ENCODE results near the gene GTF2H4. TPM values are rescaled to one million over a fixed set of nuclear protein-coding genes. Genes with fewer than 3 reads are reported as not detected.
"Not testable (repeated sequence)": the region's sequence is repeated elsewhere in the genome, so short reads cannot be mapped to it uniquely, and the experiment has no call there.

The GTF2H4 gene
- 10 to 100 TPM; 47.0 to 51.3 TPM for total RNA-seq

DNA sequence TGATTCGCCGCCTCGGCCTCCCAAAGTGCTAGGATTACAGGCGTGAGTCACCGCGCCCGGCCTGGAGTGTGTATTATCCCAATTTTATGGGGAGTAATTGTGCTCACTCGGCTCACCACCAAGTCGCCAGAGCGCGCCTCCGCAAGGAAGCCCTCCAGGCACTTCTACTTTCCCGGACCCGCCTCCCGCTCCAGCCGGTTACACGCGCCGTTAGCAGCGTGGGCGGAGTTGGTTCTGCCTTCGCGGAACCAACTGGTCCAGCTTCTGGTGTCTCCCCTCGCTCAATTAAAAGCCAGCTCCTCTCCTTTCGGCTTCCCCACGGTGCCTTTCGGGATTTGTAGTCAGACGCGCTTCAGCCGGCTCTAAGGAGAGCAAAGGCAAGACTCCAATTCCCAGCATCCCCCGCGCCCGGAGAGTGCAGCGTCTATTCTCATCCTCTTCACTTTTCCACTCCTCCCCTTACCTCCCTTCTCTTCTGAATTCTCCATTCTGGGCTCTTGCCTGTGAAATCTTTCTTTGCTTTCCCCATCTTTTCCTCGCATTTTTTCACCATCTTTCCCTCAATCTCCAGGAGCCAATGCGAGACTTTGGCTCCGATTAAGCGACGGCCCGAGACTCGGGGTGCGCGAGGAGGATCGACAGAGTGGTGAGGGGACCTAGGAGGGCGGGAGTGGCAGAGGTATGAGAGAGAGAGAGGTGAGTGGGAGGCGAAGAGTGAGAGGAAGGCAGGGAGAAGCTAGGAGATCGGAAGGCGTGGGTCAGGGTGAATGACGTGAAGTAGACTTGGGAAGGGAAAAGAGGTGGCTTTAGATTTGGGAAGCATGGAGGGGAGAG is at the start of gene GTF2H4:
Gene GTF2H4, plus strand, starts transcription at position 450 of the 834 bp plus-strand sequence.
- CTCF ChIA-PET = interaction anchor here (0.6 to 2.2 kb wide), 5 partner anchors 29 to 179 kb away, joined by 3 to 5 read pairs (median 3); no protein-coding TSS in a partner anchor
- POLR2A ChIA-PET = interaction anchor here (0.7 kb wide), 1 partner anchor 8 kb away, joined by 3 read pairs; no protein-coding TSS in a partner anchor

DNA sequence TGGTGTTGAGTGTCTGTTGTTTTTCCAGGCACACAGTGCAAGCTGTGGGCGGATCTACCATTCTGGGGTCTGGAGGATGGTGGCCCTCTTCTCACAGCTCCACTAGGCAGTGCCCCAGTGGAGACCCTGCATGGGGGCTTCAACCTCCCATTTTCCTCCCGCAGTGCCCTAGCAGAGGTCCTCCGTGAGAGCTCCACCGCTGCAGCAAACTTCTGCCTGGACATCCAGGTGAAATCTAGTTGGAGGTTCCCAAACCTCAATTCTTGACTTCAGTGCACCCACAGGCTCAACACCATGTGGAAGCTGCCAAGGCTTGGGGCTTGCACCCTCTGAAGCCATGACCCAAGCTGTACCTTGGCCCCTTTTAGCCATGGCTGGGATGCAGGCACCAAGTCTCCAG is 48.3 kb upstream of the GTF2H4 start:
- CTCF ChIA-PET, POLR2A ChIA-PET: not testable (repeated sequence)

DNA sequence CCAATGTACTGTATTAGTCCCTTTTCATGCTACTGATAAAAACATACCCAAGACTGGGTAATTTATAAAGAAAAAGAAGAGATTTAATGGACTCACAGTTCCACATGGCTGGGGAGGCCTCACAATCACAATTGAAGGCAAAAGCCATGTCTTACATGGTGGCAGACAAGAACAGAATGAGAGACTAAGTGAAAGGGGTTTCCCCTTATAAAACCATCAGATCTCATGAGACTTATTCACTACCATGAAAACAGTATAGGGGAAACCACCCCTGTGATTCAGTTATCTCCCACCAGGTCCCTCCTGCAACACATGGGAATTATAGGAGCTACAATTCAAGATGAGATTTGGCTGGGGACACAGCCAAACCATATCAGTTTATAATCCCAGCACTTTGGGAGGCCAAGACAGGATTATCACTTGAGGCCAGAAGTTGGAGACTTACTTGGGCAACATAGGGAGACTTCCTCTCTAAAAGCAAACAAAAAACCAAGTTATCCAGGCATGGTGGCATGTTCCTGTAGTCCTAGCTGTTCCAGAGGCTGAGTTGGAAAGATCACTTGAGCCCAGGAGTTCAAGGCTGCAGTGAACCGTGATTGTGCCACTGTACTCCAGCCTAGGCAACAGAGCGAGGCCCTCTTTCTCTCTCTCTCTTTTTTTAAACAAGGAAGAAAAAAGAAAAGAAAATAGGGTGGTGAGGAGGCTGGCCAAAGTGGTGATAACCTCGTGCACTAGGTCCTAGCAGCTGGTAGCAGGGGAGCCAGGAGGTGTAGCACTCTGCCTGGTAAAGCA is 46.6 kb upstream of the GTF2H4 start:
- ChIA-PET POLR2A (no interaction called here), CTCF (no interaction called here)

DNA sequence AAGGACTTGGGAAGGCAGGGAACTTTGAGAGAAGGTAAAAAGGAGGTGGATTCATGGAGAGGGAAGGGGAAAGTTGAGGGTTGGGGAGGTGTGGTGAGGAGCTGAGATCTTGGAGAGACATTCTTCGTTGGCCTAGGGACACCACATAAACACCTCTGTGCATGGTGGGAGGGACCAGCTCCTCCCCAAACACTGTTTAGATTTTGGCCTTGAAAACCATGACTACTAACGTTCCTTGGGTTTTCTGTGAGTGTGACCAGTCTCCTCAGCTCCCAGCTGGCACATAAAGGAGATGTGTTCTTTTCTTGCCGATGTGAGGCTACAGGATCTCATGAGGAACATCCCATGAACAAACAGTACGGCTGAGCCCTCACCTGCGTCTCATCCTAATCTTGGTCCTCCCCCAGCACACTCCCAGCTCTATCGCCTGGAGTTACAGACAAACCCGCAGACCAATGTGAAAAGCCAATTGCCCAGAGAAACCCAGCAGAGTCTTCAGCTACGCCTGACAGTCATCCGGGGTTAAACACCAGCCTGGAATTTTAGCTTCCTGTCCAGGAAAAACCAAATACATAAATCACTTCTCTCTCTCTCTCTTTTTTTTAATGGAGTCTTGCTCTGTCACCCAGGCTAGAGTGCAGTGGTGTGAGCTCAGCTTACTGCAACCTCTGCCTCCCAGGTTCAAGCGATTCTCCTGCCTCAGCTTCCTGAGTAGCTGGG is 45.7 kb upstream of the GTF2H4 start:
- ChIA-PET POLR2A (no interaction called here), CTCF (interaction anchor here (1.1 kb wide), 1 partner anchor 16 kb away, joined by 3 read pairs; no protein-coding TSS in a partner anchor)

DNA sequence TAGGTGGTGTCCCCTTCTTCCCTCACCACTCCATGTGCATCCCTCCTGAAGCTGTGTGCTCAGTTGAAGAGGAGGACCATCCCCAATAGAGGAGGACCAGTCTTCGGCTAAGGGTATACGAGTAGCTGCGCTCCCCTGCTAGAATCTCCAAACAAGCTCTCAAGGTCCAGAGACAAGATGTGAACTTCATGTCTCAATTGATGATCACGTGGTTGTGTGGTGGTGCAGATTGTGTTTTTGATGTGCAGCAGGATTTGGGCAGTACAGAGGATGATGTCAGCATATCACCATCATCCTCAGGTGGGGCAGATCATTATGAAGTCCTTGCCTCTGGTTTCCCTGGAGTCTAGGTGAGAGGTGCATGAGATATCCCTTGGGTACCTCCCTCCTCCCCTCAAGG is 43.7 kb upstream of the GTF2H4 start:
- POLR2A ChIA-PET = interaction anchor here (0.5 kb wide), 1 partner anchor 137 kb away, joined by 5 read pairs; no protein-coding TSS in a partner anchor
- CTCF ChIA-PET = no interaction called here

DNA sequence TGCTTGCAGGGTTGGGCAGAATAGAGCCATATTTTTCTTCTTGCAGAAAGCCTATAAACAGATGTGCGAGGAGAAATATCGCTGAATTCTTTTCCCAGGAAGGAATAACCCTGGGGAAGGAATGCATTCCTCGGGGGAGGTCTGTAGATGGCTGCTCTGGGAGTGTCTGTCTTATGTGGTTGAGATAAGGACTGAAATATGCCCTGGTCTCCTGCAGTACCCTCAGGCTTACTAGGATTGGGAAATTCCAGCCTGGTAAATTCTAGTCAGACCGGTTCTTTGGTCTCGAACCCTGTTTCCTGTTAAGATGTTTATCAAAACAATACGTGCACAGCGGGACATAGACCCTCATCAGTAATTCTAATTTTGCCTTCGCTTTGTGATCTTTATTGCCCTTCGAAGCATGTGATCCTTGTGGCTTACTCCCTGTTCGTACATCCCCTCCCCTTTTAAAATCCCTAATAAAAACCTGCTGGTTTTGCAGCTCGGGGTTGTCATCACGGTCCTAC is 38.7 kb upstream of the GTF2H4 start:
- POLR2A ChIA-PET, CTCF ChIA-PET: not testable (repeated sequence)

DNA sequence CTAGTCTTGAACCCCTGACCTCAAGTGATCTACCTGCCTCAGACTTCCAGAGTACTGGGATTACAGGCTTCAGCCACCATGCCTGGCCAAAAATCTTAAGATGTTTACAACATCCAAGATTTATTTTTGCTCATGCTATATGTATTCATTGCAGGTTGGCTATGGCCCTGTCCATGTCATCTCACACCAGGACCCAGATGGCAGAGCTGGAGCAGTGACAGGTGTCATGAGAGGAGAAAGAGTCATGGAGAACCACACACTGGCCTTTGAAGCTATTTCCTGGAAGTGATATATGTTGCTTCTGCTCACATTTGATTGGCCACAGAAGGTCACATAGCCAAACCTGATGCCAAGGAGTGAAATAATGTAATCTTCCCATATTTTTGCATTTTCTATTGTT is 37.5 kb upstream of the GTF2H4 start:
- ChIA-PET POLR2A (no interaction called here), CTCF (no interaction called here)

DNA sequence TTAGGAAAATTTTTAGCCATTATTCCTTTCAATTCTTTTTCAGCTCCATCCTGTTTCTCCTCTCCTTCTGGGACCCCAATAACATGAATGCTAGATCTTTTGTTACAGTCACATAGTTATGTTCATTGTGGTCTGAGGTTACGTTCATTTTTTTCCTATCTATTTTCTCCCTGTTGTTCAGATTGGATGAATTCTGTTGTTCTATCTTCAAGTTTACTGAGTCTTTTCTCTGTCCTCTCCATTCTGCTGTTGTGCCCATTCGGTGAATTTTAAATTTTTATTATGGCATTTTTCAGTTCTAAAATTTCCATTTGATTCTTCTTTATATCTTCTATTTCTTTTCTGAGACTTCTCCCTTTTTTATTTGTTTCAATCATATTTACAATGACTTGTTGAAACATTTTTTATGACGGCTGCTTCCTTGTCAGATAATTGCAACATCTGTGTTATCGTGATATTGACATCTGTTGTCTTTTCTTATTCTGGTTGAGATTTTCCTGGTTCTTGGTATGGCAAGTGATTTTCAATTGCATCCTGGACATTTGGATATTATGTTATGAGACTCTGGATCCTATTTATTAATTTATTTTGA is 36.3 kb upstream of the GTF2H4 start:
- ChIA-PET POLR2A (no interaction called here), CTCF (no interaction called here)

DNA sequence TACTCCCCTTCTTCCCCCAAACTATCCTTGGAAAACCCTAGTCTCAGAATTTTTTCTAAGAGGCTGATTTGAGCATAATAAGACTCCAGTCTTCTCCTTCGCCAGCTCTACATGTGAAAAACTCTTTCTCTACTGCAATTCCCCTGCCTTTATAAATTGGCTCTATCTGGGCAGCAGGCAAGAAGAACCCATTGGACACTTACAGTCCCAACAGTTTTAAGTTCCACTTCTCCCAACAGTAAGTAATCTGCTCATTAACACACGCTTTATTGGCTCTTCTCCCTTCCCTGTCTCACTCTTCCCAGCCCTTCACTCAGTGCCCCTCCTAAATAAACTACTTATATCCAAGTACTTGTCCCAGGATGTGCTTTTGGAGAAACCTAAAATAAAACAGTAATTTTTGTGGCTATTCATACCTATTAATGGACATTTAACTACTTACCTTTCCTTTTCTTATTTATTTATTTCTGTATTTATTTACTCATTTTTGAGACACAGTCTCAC is 34.8 kb upstream of the GTF2H4 start:
- POLR2A ChIA-PET = interaction anchor here (0.6 kb wide), 1 partner anchor 418 kb away, joined by 3 read pairs; no protein-coding TSS in a partner anchor

DNA sequence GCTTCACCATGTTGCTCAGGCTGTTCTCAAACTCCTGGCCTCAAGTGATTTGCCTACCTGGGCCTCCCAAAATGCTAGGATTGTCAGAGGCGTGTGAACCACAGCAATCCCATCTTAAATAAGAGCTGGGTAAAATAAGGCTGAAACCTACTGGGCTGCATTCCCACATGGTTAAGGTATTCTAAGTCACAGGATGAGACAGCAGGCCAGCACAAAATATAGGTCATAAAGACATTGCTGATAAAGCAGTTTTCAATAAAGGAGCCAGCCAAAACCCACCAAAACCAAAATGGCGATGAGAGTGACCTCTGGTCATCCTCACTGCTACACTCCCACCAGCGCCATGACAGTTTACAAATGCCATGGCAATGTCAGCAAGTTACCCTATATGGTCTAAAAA is 34.2 kb upstream of the GTF2H4 start:
- CTCF ChIA-PET = interaction anchor here (0.6 kb wide), 1 partner anchor 93 kb away, joined by 5 read pairs; no protein-coding TSS in a partner anchor
- POLR2A ChIA-PET = not testable (repeated sequence)

More for the DNA sequence above, 34.8 kb upstream of the GTF2H4 start:
- CTCF ChIA-PET = no interaction called here

DNA sequence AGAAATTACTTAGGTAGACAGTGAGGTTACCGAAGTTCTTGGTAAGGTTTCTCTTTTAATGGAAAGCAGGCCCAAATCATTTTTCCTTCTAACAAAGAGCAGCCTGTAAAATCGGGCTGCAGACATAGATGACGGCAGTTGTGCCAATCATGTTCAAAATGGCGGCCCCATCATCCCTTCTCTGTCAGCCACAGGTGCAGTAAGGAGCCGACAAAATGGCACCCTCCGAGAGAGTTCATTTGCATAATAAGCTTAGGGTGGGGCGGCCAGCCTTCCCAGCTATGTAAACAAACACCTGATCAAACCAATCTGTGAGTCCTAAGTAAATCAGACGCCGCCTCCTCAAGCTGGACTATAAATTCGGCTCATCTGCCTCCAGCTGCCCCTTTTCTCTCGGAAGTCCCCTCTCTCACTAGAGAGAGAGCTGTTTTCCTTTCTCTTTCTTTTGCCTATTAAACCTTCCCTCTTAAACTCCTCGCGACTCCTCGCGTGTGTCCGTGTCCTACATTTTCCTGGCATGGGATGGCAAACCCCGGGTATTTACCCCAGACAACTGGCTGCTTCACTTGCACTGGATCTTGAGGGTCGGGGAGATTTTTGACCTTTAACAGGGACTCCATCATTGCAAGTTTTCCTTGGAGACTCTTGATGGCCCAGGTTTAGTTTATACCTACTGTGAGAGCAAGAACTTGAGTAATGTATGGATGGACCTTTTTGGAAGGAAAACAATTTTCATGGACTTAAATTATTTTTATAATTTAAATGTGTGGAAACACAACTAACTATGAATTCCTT is 32.6 kb upstream of the GTF2H4 start:
- POLR2A ChIA-PET = no interaction called here
- CTCF ChIA-PET = interaction anchor here (1.3 kb wide), 1 partner anchor 48 kb away, joined by 3 read pairs; no protein-coding TSS in a partner anchor

DNA sequence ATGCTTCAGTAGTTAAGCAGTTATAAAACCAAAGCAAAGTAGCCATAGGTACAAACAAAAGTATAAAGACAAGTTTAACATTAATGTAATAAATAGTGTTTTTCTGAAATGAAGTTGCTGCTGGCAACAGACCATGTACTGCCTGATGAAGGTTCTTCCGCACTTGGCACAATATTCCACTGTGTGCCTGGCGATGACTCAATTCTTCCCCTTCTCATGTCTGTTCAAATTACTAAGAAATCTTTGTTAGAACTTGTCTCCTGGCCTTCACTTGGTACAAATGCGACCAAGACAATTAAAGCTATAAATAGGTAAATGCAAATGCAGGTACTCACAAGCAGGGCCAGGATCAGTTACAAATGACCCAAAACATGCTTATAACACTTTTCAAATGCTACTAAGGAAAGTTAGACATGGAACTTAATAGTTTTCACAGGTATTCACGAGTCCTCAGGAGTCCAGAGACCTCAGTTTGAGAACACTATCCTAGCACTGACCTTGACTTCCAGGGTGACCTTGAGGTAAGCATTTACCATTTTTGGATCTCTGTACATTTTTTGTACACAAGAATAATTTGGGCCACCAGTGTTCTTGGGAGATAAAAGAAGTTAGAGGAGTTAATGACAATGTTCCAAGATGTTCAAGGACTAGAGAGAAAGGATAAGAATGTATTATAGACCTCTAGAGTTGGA is 31.8 kb upstream of the GTF2H4 start:
- POLR2A ChIA-PET = no interaction called here
- CTCF ChIA-PET = interaction anchor here (0.6 to 1.8 kb wide), 5 partner anchors 46 to 410 kb away, joined by 3 to 6 read pairs (median 5); no protein-coding TSS in a partner anchor

DNA sequence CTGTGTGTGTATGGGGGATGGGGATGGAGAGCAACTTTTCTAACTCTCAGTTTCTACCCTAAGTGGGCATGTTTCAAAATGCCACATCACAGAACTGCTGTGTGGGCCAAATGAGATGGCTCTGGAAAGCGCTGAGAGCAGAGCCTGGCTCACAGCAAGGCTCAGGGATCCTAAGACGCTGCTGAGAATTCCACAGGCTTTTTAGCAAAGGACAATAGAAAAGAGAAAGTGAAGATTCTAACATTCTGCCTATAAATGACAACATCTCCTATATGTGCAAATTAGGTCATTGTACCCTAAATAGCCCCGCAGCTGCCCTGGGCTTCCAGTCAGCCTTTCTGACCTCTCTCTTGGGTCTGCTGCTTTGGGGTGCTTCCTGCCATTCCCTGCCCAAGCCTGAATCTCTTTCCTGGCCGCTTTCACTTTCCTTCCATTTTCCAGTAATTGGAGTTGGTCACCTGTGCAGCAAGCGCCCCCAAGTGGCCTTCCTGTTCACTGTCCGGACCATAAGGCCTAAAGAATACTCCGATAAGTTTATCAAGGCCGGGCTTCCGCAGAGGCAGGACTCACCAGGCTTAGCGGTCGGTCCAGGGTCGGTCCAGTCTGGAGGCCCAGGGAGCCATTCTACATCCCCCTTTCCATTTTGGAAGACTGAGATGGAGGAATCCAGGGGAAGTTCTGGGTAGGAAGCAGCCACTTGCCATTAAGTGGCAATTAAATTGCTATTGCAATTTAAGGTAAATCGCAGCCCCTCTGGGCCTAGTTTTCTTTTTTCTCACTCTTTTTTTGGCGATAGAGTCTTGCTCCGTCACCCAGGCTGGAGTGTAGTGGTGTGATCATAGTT is 30.4 kb upstream of the GTF2H4 start:
- ChIA-PET POLR2A (interaction anchor here (0.6 kb wide), 1 partner anchor 263 kb away, joined by 8 read pairs; no protein-coding TSS in a partner anchor), CTCF (interaction anchor here (0.6 to 1.8 kb wide), 14 partner anchors 28 to 196 kb away, joined by 3 to 7 read pairs (median 3); partner anchors contain the start of genes GTF2H4 and IER3)

DNA sequence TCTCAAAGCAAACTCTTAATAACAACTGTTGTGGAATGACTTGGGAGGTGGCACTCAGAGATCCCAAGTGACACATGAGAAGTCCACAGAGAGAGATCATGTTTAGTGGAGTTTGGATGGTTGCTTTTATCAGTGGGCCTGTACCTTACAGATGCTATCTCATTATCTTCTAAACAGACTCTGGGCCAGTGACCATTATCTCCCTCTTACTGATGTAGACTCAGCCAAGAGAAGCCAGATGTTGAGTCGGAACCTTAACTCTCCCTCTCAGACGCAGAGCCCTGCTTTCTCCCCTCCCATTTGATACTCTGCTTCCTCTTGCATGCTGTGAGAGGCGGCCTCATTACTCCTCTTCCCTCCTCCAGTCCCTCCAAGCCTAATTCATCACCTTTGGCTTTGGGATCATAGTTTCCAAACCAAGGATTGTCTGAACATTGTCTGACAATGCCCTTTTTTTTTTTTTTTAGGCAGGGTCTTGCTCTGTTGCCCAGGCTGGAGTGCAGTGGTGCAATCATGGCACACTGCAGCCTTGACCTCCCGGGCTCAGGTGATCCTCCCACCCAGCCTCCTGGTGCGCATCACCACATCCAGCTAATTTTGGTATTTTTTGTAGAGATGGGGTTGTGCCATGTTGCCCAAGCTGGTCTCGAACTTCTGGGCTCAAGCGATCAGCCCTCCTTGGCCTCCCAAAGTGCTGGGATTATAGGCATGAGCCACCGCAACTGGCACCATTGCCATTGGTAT is 28.2 kb upstream of the GTF2H4 start:
- CTCF ChIA-PET = interaction anchor here (0.8 to 1.8 kb wide), 5 partner anchors 9 to 208 kb away, joined by 3 to 7 read pairs (median 4); no protein-coding TSS in a partner anchor
- POLR2A ChIA-PET = no interaction called here

DNA sequence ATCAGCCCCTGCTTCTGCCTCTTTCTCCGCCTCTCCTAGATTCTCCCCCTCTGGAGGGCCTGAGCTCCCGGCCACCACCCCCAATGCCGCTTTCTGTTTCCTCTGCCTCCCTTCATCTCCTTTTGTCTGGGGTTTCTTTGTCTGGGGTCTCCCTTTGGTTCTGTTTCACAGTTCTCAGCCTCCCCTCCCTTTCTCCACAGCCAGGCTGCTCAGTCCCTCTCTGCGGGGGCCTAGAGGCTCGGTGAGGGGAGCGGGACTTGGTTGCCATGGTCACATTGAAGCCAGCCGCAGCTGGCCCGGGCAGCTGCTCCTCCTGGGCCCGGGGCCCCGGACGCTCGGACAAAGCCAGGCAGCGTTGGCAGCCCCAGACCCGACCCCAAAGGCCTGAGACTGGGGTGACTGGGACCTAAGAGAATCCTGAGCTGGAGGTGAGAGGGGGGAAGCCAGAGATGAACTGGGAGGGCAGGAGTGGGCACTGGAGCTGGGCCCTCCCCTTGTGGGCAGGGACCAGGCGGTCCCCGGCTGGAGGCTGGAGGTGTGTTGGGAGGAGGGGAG is 27.2 kb upstream of the GTF2H4 start:
- ChIA-PET POLR2A (no interaction called here), CTCF (interaction anchor here (1.2 to 1.5 kb wide), 2 partner anchors 8 to 15 kb away, joined by 3 to 4 read pairs; no protein-coding TSS in a partner anchor)

All from activated CD8-positive, alpha-beta memory T cell treated with anti-CD3 and anti-CD28 coated beads for 36 hours (primary cell).